Endometrium (tissue), 2 donors: ENCODE results near the gene PPT2.
A peak's percentile ranks its signal among the peaks of the same experiment; 100 is the strongest.
"Not testable (repeated sequence)": the region's sequence is repeated elsewhere in the genome, so short reads cannot be mapped to it uniquely, and the experiment has no call there.

Source experiments
- FAIRE-seq: peaks from 2 replicates; lab custom pipeline; 2012; peaks lifted over from hg19 to GRCh38; lab: Jason Lieb, UNC
- donor health status: control.
- donor health status: control.

PPT2 gene

GRCh38 chr6:32176476-32177182 lies 22.7 kb downstream of the PPT2 start:
- FAIRE-seq: no peak

- FAIRE-seq: no peak
Measured at GRCh38 chr6:32177183-32177787, 23.3 kb downstream of the PPT2 start.

- peak; percentile 99 for FAIRE-seq
Measured at GRCh38 chr6:32177788-32178546, 24.0 kb downstream of the PPT2 start, which contains the start of gene RNF5. RNF5 (plus strand) TSS chr6:32178405; CDS start chr6:32178512, 107 bp downstream.

- no peak for FAIRE-seq
Measured at GRCh38 chr6:32178547-32179440, 24.9 kb downstream of the PPT2 start.

- FAIRE-seq: no peak
Measured at GRCh38 chr6:32179766-32180405, 25.9 kb downstream of the PPT2 start.

GRCh38 chr6:32181148-32181702 lies 27.3 kb downstream of the PPT2 start:
- no peak for FAIRE-seq

- no peak for FAIRE-seq
Measured at GRCh38 chr6:32181915-32182529, 28.1 kb downstream of the PPT2 start.

- no peak for FAIRE-seq
Measured at GRCh38 chr6:32182555-32182981, 28.6 kb downstream of the PPT2 start.

- FAIRE-seq: no peak
Measured at GRCh38 chr6:32183030-32183429, 29.1 kb downstream of the PPT2 start.

- no peak for FAIRE-seq
Measured at GRCh38 chr6:32183483-32184083, 29.6 kb downstream of the PPT2 start.

- no peak for FAIRE-seq
Measured at GRCh38 chr6:32184084-32184640, 30.2 kb downstream of the PPT2 start, which contains the start of gene AGER. AGER (minus strand) TSS chr6:32184253; CDS start chr6:32184222, 31 bp downstream.

- FAIRE-seq: peak; percentile 77
Measured at GRCh38 chr6:32185681-32186131, 31.8 kb downstream of the PPT2 start.

GRCh38 chr6:32186151-32186840 lies 32.4 kb downstream of the PPT2 start:
- FAIRE-seq: not testable (repeated sequence)

- no peak for FAIRE-seq
Measured at GRCh38 chr6:32187009-32187709, 33.2 kb downstream of the PPT2 start.

- FAIRE-seq: not testable (repeated sequence)
Measured at GRCh38 chr6:32187725-32188380, 33.9 kb downstream of the PPT2 start.

- FAIRE-seq: no peak
Measured at GRCh38 chr6:32188381-32189068, 34.6 kb downstream of the PPT2 start.

GRCh38 chr6:32189069-32189741 lies 35.3 kb downstream of the PPT2 start:
- FAIRE-seq: no peak
